HepG2 (cell line): Measurements from ENCODE around the gene SEH1L. TPM values are rescaled to one million over a fixed set of nuclear protein-coding genes. Genes with fewer than 3 reads are reported as not detected.

Source experiments
- AHR ChIP-seq: IDR thresholded peaks from 2 replicates; pipeline ENCODE4 v1.6.1; 2018; ENCODE audit warnings: missing genetic modification reagents, missing compliant biosample characterization
- BCL6 ChIP-seq: IDR thresholded peaks from 2 replicates; pipeline ENCODE4 v1.6.1; 2016; ENCODE audit warnings: missing genetic modification reagents, missing compliant biosample characterization
- CBFB ChIP-seq: sonication (generic); formaldehyde crosslinking; IDR thresholded peaks from 2 replicates; pipeline ENCODE4 v1.4.0; 2020; ENCODE audit warnings: missing genetic modification reagents
- CBX5 ChIP-seq: sonication (generic); formaldehyde crosslinking; IDR thresholded peaks from 2 replicates; pipeline ENCODE4 v1.4.0; 2020; ENCODE audit warnings: missing genetic modification reagents, borderline replicate concordance
- CCDC6 ChIP-seq: sonication (generic); formaldehyde crosslinking; IDR thresholded peaks from 2 replicates; pipeline ENCODE4 v1.8.1; 2022; ENCODE audit warnings: mild to moderate bottlenecking, missing genetic modification reagents, moderate library complexity
- EHMT2 ChIP-seq: fragments of 200-600 bp; sonication (generic); IDR thresholded peaks from 2 replicates; pipeline ENCODE4 v1.7.0; 2017; ENCODE audit warnings: antibody characterized with exemption, low read depth, low read length, borderline replicate concordance
- ISX ChIP-seq: sonication (generic); formaldehyde crosslinking; conservative IDR thresholded peaks from 2 replicates; pipeline ENCODE4 v1.5.0; 2020; ENCODE audit warnings: missing genetic modification reagents
- KDM1A ChIP-seq: IDR thresholded peaks from 2 replicates; pipeline ENCODE4 v1.6.1; 2016; ENCODE audit warnings: missing compliant biosample characterization
- MYC ChIP-seq: sonication (generic); formaldehyde crosslinking; IDR thresholded peaks from 2 replicates; pipeline ENCODE4 v1.9.0; 2021; ENCODE audit warnings: missing genetic modification reagents, borderline replicate concordance
- NAIF1 ChIP-seq: sonication (generic); formaldehyde crosslinking; IDR thresholded peaks from 2 replicates; pipeline ENCODE4 v1.5.0; 2020; ENCODE audit warnings: mild to moderate bottlenecking, missing genetic modification reagents, borderline replicate concordance
- NCOA5 ChIP-seq: sonication (generic); formaldehyde crosslinking; IDR thresholded peaks from 2 replicates; pipeline ENCODE4 v1.4.0; 2020; ENCODE audit warnings: missing genetic modification reagents
- PAXIP1 ChIP-seq: sonication (generic); formaldehyde crosslinking; conservative IDR thresholded peaks from 2 replicates; pipeline ENCODE4 v1.4.0; 2020; ENCODE audit warnings: mild to moderate bottlenecking, missing genetic modification reagents, moderate library complexity
- SMAD1 ChIP-seq: sonication (generic); formaldehyde crosslinking; IDR thresholded peaks from 2 replicates; pipeline ENCODE4 v1.4.0; 2020; ENCODE audit warnings: missing genetic modification reagents, low read depth, mild to moderate bottlenecking, borderline replicate concordance
- STAG1 ChIP-seq: sonication (generic); formaldehyde crosslinking; IDR thresholded peaks from 2 replicates; pipeline ENCODE4 v1.4.0; 2020; ENCODE audit warnings: missing genetic modification reagents
- TBL1XR1 ChIP-seq: fragments of 150-350 bp; IDR thresholded peaks from 2 replicates; pipeline ENCODE4 v1.6.1; 2014; ENCODE audit warnings: borderline replicate concordance, low read length; ENCODE audit not compliant: partially characterized antibody
- TCF12 ChIP-seq, 2 experiments: fragments of 450-650 bp in 1 of 2; sonication (generic) in 1 of 2; formaldehyde crosslinking in 1 of 2; IDR thresholded peaks; 2 replicates each; pipeline versions ENCODE4 v1.6.1 to v1.8.0; 2017 to 2022; ENCODE audit warnings: antibody characterized with exemption in 1 of 2, mild to moderate bottlenecking in 1 of 2, missing genetic modification reagents in 1 of 2, moderate library complexity in 1 of 2
- THYN1 ChIP-seq: sonication (generic); formaldehyde crosslinking; IDR thresholded peaks from 2 replicates; pipeline ENCODE4 v1.8.1; 2023; ENCODE audit warnings: low read depth, mild to moderate bottlenecking, moderate library complexity, missing genetic modification reagents, borderline replicate concordance
- ZBTB21 ChIP-seq: sonication (generic); formaldehyde crosslinking; IDR thresholded peaks from 2 replicates; pipeline ENCODE4 v1.4.0; 2020; ENCODE audit warnings: missing genetic modification reagents
- ZBTB43 ChIP-seq: sonication (generic); formaldehyde crosslinking; conservative IDR thresholded peaks from 2 replicates; pipeline ENCODE4 v1.4.0; 2020; ENCODE audit warnings: missing genetic modification reagents
- ZNF20 ChIP-seq: sonication (generic); formaldehyde crosslinking; IDR thresholded peaks from 2 replicates; pipeline ENCODE4 v1.4.0; 2020; ENCODE audit warnings: mild to moderate bottlenecking, moderate library complexity, missing genetic modification reagents
- ZNF263 ChIP-seq: sonication (generic); formaldehyde crosslinking; IDR thresholded peaks from 2 replicates; pipeline ENCODE4 v1.4.0; 2020; ENCODE audit warnings: missing genetic modification reagents
- ZNF841 ChIP-seq: sonication (generic); formaldehyde crosslinking; IDR thresholded peaks from 2 replicates; pipeline ENCODE4 v1.8.1; 2023; ENCODE audit warnings: missing genetic modification reagents, borderline replicate concordance
- polyA plus RNA-seq, 8 experiments: library from polyadenylated mRNA; depleted of rRNA in 3 of 8; stranded (reverse) in 7 of 8; unstranded in 1 of 8; fragments of >200 nt; fragmentation: Illumina TruSeq in 4 of 8; extraction: Trizol in 4 of 8; gene quantifications; 2 replicates each; pipeline versions ENCODE4 v1.2.1 to v1.2.3, GENCODE V29; 2011 to 2016; ENCODE audit warnings: low read depth in 4 of 8, missing spikeins in 1 of 8, mixed read lengths in 1 of 8; ENCODE audit not compliant: insufficient read depth in 1 of 8
- total RNA-seq, 5 experiments: library from RNA; depleted of rRNA; stranded (reverse); fragments of >200 nt; fragmentation: Illumina TruSeq; extraction: Trizol; gene quantifications; 2 replicates each; pipeline ENCODE4 v1.2.3, GENCODE V29; 2016; ENCODE audit warnings: low read depth in 1 of 5

The SEH1L gene
- total and polyA plus RNA-seq, 2 of the 13 experiments (the other 11 are each of a cell fraction or from before 2014, with no cell fraction given): 59.6 to 63.5 TPM

GRCh38 chr18:12990967-12991820 is 43.4 kb downstream of the SEH1L start, which contains the start of gene CEP192 (continued):
- TF ChIP-seq THYN1 (0 out of 2 replicates have a peak, but pooled peaks have one; percentile 36), PAXIP1 (CRISPR knock-in tag) (peak; percentile 59), ZNF263 (CRISPR knock-in tag) (peak; percentile 35; the same call in 1 of the 2 replicates), ISX (CRISPR knock-in tag) (no peak), CCDC6 (CRISPR knock-in tag) (peak; percentile 84), AHR (CRISPR knock-in tag) (peak; percentile 72; the same call in 1 of the 2 replicates), KDM1A (CRISPR knock-in tag) (0 out of 2 replicates have a peak, but pooled peaks have one; percentile 42), MYC (peak; percentile 95), ZBTB21 (CRISPR knock-in tag) (no peak), STAG1 (no peak; the same call in 1 of the 2 replicates), ZBTB43 (CRISPR knock-in tag) (peak; percentile 69; the same call in 1 of the 2 replicates), EHMT2 (no peak), ZNF20 (CRISPR knock-in tag) (0 out of 2 replicates have a peak, but pooled peaks have one; percentile 43), NCOA5 (CRISPR knock-in tag) (0 out of 2 replicates have a peak, but pooled peaks have one; percentile 72), BCL6 (CRISPR knock-in tag) (no peak), SMAD1 (CRISPR knock-in tag) (peak; percentile 76; the same call in 1 of the 2 replicates), NAIF1 (CRISPR knock-in tag) (peak; percentile 81; the same call in 1 of the 2 replicates), CBFB (CRISPR knock-in tag) (peak; percentile 51; the same call in 1 of the 2 replicates), CBX5 (peak; percentile 85), ZNF841 (CRISPR knock-in tag) (peak; percentile 76; the same call in 1 of the 2 replicates), TCF12 (IDR thresholded peaks at IDR 0.05) (no peak), TCF12 (CRISPR knock-in tag; IDR thresholded peaks at IDR 0.05) (peak; percentile 80; the same call in 1 of the 2 replicates), TBL1XR1 (no peak)
